SK-N-SH (cell line): ENCODE results near the gene AATF. TPM values are rescaled to one million over a fixed set of nuclear protein-coding genes. Genes with fewer than 3 reads are reported as not detected.

Source experiments
- CTCF ChIA-PET: fragments of 300-600, 350-600 bp; formaldehyde crosslinking; extraction: SDS; loops from one replicate; lab custom pipeline; 2021; lab: Yijun Ruan, JAX
- POLR2A ChIA-PET: fragments of 350-600 bp; sonication (Branson Sonifier 250); formaldehyde crosslinking; extraction: SDS; loops from one replicate; lab custom pipeline; 2020; ENCODE audit warnings: antibody characterized with exemption, inconsistent platforms; lab: Yijun Ruan, JAX
- DNase-seq: peaks from one replicate; pipeline ENCODE4 v3.0.0; 2012
- H2AFZ ChIP-seq: fragments of 200-600 bp; sonication (generic); 2 replicates; pipeline ENCODE4 v1.8.1; 2016; ENCODE audit warnings: antibody characterized with exemption, mild to moderate bottlenecking, low read depth
- H3F3A ChIP-seq: fragments of 200-600 bp; sonication (generic); replicated peaks from 2 replicates; pipeline ENCODE3; 2016; ENCODE audit warnings: antibody characterized with exemption, mild to moderate bottlenecking; ENCODE audit not compliant: insufficient read depth
- H3K27ac ChIP-seq, 2 experiments: fragments of 200-500 bp in 1 of 2; fragments of 200-600 bp in 1 of 2; sonication (Bioruptor generic) in 1 of 2; sonication (generic), shearing (Covaris generic) in 1 of 2; 2 replicates each; pipeline versions ENCODE4 v1.5.1 to v1.6.1; 2014 to 2016; ENCODE audit warnings: low read depth in 2 of 2, inconsistent platforms in 1 of 2, low read length in 1 of 2, mild to moderate bottlenecking in 1 of 2, mixed read lengths in 1 of 2
- H3K27me3 ChIP-seq: fragments of 200-600 bp; sonication (generic), shearing (Covaris generic); 2 replicates; pipeline ENCODE4 v1.6.1; 2016; ENCODE audit warnings: mixed run types; ENCODE audit not compliant: insufficient read depth
- H3K36me3 ChIP-seq, 2 experiments: fragments of 200-500 bp in 1 of 2; fragments of 200-600 bp in 1 of 2; sonication (Bioruptor generic) in 1 of 2; sonication (generic) in 1 of 2; replicated peaks in 1 of 2; 2 replicates each; pipeline versions ENCODE3 to v1.5.1; 2014 to 2016; ENCODE audit warnings: low read length in 1 of 2, mild to moderate bottlenecking in 1 of 2; ENCODE audit not compliant: insufficient read depth in 2 of 2, control insufficient read depth in 1 of 2
- H3K4me1 ChIP-seq, 2 experiments: fragments of 200-500 bp in 1 of 2; fragments of 200-600 bp in 1 of 2; sonication (Bioruptor generic) in 1 of 2; sonication (generic), shearing (Covaris generic) in 1 of 2; 2 replicates each; pipeline versions ENCODE4 v1.5.1 to v1.6.1; 2014 to 2016; ENCODE audit warnings: low read depth in 1 of 2, low read length in 1 of 2, mixed run types in 1 of 2; ENCODE audit not compliant: insufficient read depth in 2 of 2, control insufficient read depth in 1 of 2
- H3K4me2 ChIP-seq: fragments of 200-600 bp; sonication (generic), shearing (Covaris generic); 2 replicates; pipeline ENCODE4 v1.6.1; 2017; ENCODE audit warnings: mixed run types
- H3K4me3 ChIP-seq, 2 experiments: fragments of 200-500 bp in 1 of 2; fragments of 200-600 bp in 1 of 2; sonication (Bioruptor generic) in 1 of 2; sonication (generic), shearing (Covaris generic) in 1 of 2; 2 replicates each; pipeline versions ENCODE4 v1.5.1 to v1.8.1; 2014 to 2016; ENCODE audit warnings: low read depth in 2 of 2, inconsistent platforms in 1 of 2, low read length in 1 of 2, mild to moderate bottlenecking in 1 of 2, mixed read lengths in 1 of 2, moderate library complexity in 1 of 2
- H3K79me2 ChIP-seq: fragments of 200-600 bp; sonication (generic); 2 replicates; pipeline ENCODE4 v1.8.1; 2017; ENCODE audit warnings: mild to moderate bottlenecking; ENCODE audit not compliant: insufficient read depth
- H3K9ac ChIP-seq: fragments of 200-600 bp; sonication (generic); 2 replicates; pipeline ENCODE4 v1.6.1; 2017; ENCODE audit warnings: mixed run types
- H3K9me2 ChIP-seq: fragments of 200-600 bp; sonication (generic); 2 replicates; pipeline ENCODE4 v1.6.1; 2017; ENCODE audit warnings: mixed run types
- H3K9me3 ChIP-seq: fragments of 200-600 bp; sonication (generic); 2 replicates; pipeline ENCODE4 v1.6.1; 2017; ENCODE audit warnings: mixed run types, mild to moderate bottlenecking, moderate library complexity
- H4K20me1 ChIP-seq: fragments of 200-600 bp; sonication (generic); 2 replicates; pipeline ENCODE4 v1.6.1; 2017; ENCODE audit warnings: mild to moderate bottlenecking, mixed run types; ENCODE audit not compliant: insufficient read depth
- CHD2 ChIP-seq: fragments of 150-350 bp; IDR thresholded peaks from 2 replicates; pipeline ENCODE4 v1.6.1; 2018; ENCODE audit warnings: low read length; ENCODE audit not compliant: partially characterized antibody
- EZH2phosphoT487 ChIP-seq: fragments of 200-600 bp; sonication (generic); IDR thresholded peaks from 2 replicates; pipeline ENCODE4 v1.6.1; 2017; ENCODE audit warnings: low read depth, mixed run types, mild to moderate bottlenecking, antibody characterized with exemption, moderate library complexity, borderline replicate concordance
- FOXM1 ChIP-seq: IDR thresholded peaks from 2 replicates; pipeline ENCODE4 v1.4.0; 2012; ENCODE audit warnings: low read depth, mild to moderate bottlenecking
- MAX ChIP-seq: IDR thresholded peaks from 2 replicates; pipeline ENCODE4 v1.4.0; 2012; ENCODE audit warnings: low read depth
- NFIC ChIP-seq: IDR thresholded peaks from 2 replicates; pipeline ENCODE4 v1.4.0; 2012; ENCODE audit warnings: borderline replicate concordance
- REST ChIP-seq: IDR thresholded peaks from 2 replicates; pipeline ENCODE4 v1.6.1; 2012; ENCODE audit warnings: mild to moderate bottlenecking, low read depth, low read length, moderate library complexity
- RFX5 ChIP-seq: IDR thresholded peaks from 2 replicates; pipeline ENCODE4 v1.6.1; 2012; ENCODE audit warnings: mild to moderate bottlenecking, improper control_type of control experiment, low read length
- SIN3A ChIP-seq: IDR thresholded peaks from 2 replicates; pipeline ENCODE4 v1.6.1; 2012; ENCODE audit warnings: low read depth, mild to moderate bottlenecking, low read length, moderate library complexity, borderline replicate concordance
- SMC3 ChIP-seq: IDR thresholded peaks from 2 replicates; pipeline ENCODE4 v1.6.1; 2012; ENCODE audit warnings: low read depth, low read length, improper control_type of control experiment
- TAF1 ChIP-seq: IDR thresholded peaks from 2 replicates; pipeline ENCODE4 v1.6.1; 2012; ENCODE audit warnings: low read depth, mild to moderate bottlenecking, low read length, moderate library complexity, borderline replicate concordance
- TEAD4 ChIP-seq: IDR thresholded peaks from 2 replicates; pipeline ENCODE4 v1.4.0; 2012; ENCODE audit warnings: mild to moderate bottlenecking, borderline replicate concordance; ENCODE audit not compliant: insufficient read depth
- USF2 ChIP-seq: fragments of 150-350 bp; IDR thresholded peaks from 2 replicates; pipeline ENCODE4 v1.6.1; 2017; ENCODE audit warnings: antibody characterized with exemption, low read length, low read depth, borderline replicate concordance
- YY1 ChIP-seq: IDR thresholded peaks from 2 replicates; pipeline ENCODE4 v1.4.0; 2012; ENCODE audit warnings: low read depth, mild to moderate bottlenecking
- ZBTB33 ChIP-seq: IDR thresholded peaks from 2 replicates; pipeline ENCODE4 v1.4.0; 2012; ENCODE audit warnings: low read depth, borderline replicate concordance
- WGBS: methylation state at CpG from one replicate; pipeline ENCODE4 v1.1.6; 2017; ENCODE audit warnings: low lambda C conversion rate; 5-methylcytosine and 5-hydroxymethylcytosine counted together
- polyA plus RNA-seq, 3 experiments: library from polyadenylated mRNA; depleted of rRNA; stranded (reverse); fragments of >200 nt; gene quantifications; 2 replicates each; pipeline ENCODE4 v1.2.3, GENCODE V29; 2012

AATF gene
- polyA plus RNA-seq, 1 of the 3 experiments (the other 2 are of a cell fraction): 18.8 TPM

GRCh38 chr17:36930583-36930900, 18.2 kb upstream of the AATF start:
- no peak for TF ChIP-seq CHD2
- no peak for TF ChIP-seq FOXM1
- TF ChIP-seq TEAD4: no peak
- TF ChIP-seq ZBTB33: no peak
- no peak for TF ChIP-seq YY1
- TF ChIP-seq NFIC: no peak
- no peak for TF ChIP-seq EZH2phosphoT487
- no peak for TF ChIP-seq TAF1
- TF ChIP-seq USF2: no peak
- no peak for TF ChIP-seq MAX
- no peak for TF ChIP-seq REST
- no peak for TF ChIP-seq RFX5
- no peak for TF ChIP-seq SIN3A
- no peak for TF ChIP-seq SMC3
- Histone ChIP-seq H3K4me3 (no peak overlapping the region), H4K20me1 (peaks cover 7% of the 10 kb centered on the region), H3K27me3 (peaks cover 82% of the 10 kb centered on the region), H3K9me3 (no peaks in the 10 kb centered on the region), H3K9ac (no peak overlapping the region), H2AFZ (no peak overlapping the region), H3K4me1 (peaks cover 0 to 14% of the 10 kb centered on the region in 2 experiments; a peak in 1 of 4 replicates), H3F3A (no peaks in the 10 kb centered on the region), H3K79me2 (no peaks in the 10 kb centered on the region), H3K9me2 (no peaks in the 10 kb centered on the region), H3K4me2 (no peak overlapping the region), H3K36me3 (no peaks in the 10 kb centered on the region), H3K27ac (no peak overlapping the region)
- ChIA-PET POLR2A (no interaction called here), CTCF (interaction anchor here (0.6 to 1.8 kb wide), 6 partner anchors 8 to 117 kb away, joined by 3 to 5 read pairs (median 3); no protein-coding TSS in a partner anchor)
- WGBS: 96% methylated on average over 1 of the region's 1 CpG
- no peak for DNase-seq
